ENCODE data around the gene ATG2A.

ATG2A gene

DNA sequence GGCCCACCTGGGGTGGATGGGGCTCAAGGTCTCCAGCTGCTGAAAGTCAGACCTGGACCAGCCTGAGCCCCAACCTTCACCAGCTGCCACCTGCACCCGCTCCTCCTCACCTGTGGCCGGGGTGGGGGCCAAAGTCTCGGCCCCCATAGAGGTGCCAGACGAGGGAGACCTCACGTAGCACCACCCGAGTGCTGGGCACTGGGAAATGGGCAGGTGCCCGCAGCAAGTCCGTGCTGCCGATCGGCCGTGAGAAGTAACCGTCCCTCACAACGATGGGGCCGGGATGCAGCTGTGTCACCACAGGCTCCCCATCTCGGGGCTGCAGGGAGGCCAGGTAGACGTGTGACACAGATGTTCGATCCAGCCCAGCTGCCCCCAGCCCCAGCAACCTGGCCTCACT is 16.2 kb downstream of the ATG2A start:
- DNase-seq, result no peak

DNA sequence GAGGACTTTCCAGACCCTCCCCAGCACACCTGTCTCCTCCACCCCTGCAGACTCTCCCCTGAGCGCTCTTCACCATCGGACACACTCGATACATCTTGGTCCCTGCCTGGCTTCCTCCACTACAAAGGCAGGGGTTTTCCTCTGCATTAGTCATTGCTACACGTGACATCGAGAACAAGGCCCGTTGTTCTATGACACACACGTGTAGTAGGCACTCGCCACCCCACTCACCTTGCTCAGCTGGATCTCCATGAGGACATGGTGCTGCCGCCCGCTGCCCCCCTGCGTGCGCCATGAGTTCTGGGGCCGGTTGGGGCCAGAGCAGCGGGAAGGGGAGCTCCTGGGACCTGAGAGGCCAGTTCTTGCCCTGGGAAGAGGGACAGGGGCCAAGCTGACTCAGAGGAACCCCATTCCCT is 16.7 kb downstream of the ATG2A start:
- DNase-seq, result no peak

DNA sequence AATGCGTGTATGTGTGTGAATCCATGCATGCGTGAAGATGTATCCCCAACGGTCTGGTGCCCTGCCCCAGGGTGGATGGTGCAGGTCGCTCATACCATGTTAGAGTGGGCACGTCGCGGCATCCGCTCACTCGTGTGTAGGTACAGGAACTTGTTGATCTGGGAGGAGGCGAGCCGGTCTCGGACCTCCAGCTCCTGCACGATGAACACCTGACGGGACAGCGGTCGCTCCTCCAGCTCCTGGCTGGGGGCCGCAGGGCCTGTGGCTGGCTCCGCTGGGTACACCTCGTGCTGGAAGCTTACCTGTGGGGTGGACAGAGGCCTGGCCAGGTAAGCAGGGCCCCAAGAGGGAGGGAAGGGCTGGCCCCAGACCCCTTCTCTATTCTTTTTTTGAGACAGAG is 18.5 kb downstream of the ATG2A start:
- no peak for DNase-seq

DNA sequence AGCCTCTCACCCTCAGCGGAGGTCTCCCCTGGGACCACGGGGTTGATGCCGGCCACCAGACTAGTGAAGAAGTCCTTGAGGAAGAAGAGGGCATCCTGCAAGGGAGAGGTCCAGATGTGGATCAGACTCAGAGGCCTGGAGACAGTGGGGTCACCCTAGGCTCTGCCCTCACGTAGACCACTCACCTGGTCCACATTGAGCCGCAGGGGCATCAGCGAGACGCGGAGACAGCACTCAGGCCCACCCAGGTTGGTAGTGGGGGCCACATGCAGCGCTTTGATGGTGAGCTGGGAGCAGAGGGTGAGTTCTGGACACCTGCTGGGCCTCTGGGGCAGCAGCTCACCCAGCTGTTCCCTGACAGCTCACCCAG is 18.9 kb downstream of the ATG2A start:
- DNase-seq, result no peak

GRCh38 chr11:64897381-64898075 is 19.5 kb downstream of the ATG2A start:
- no peak for DNase-seq

DNA sequence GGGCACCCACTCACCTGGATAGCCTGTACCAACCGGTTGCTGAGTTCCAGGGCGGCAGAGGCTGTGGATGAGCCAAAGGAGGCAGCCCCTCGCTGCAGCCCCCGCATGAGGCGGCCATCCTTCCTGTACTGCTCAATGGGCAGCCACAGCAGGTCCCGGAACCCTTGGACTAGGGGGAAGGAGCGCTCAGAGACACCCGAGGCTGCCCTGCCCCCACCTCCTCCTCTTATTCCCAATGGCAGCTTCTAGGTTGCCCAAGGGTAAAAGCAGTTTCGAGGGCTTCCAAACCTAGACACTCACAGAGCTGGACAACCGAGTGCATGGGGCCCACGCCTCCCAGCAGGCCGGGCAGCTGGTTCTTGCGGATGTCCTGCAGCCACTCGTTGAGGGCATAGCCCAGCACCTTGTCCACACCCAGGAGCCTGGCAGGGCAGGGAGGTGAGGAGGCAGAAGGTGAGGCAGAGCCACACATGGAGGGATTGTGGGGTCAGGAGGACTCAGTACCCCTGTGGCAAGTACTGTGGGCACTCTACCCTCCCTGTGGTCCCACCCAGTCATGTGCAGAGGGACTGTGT is 20.5 kb downstream of the ATG2A start:
- no peak for DNase-seq

GRCh38 chr11:64894812-64895452 is 22.1 kb downstream of the ATG2A start:
- no peak for DNase-seq

DNA sequence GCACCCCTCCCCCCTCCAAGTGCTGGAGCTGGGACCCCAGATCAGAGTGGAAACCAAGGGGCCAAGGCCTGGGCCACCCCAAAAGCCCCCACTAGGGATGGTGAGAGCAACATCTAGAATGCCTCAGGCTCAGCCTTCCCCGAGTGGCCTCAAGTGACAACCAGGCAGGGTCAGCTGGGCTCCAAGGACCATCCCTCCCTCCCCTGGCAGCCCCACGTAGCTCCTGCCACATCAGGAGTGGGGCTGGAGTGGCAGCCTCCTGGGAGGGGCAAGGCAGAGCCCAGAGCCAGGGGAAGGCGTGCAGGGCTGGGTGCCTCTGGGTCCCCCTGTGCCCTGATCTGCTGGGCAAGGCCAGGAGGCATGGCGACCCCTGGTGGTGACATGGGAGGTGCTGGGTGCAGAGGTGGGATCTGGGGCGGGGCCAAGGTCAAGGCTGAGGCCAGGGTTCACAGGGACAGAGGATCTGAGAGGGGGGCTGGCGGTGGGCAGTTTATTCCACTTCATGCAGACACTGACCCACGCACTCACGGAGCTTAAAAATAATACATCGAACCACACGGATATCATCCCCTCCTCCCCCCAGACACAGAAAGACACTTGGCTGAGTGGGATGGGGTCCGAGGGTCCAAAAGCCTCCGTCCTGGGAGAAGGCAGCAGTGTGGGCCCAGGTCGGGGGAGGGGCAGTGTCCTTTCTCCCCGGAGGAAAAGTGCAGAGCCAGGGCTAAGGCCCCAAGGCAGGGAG is 22.8 kb downstream of the ATG2A start:
- no peak for DNase-seq

- no peak for DNase-seq
These were observed 23.6 kb downstream of the ATG2A start for GRCh38 chr11:64893194-64894069.

DNA sequence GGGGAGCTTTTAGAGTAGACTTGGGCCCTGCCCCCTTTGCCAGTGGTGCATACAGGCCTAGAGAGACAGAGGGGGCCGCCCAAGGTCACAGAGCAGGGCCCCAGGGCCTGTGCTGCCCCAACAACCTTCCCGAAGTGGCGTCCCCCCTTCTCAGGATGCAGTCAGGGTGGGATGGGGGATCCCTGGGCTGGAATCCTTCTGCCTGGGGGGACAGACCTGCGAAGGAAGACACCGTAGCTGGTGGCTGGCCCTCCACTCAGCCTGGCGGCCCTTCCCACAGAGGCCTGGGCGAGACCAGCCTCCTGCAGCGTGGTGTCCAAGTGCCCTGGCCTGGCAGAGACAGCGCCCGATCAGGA is 24.2 kb downstream of the ATG2A start:
- DNase-seq, result no peak

GRCh38 chr11:64892411-64892831 is 24.6 kb downstream of the ATG2A start:
- DNase-seq, result no peak

DNA sequence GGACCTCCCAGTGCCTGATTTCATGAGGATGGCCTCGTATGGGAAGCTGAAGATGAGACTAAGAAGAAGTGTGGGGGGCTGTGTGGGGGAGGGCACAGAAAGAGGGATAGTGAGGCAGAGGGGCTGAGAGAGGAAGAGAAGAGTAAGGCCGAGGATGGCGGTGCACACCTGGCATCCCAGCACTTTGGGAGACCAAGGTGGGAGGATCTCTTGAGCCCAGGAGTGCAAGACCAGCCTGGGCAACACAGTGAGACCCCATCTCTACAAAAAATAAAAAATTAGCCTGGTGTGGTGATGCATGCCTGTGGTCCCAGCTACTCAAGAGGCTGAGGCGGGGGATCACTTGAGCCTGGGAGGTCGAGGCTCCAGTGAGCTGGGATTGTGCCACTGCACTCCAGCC is 25.1 kb downstream of the ATG2A start:
- DNase-seq, result no peak

DNA sequence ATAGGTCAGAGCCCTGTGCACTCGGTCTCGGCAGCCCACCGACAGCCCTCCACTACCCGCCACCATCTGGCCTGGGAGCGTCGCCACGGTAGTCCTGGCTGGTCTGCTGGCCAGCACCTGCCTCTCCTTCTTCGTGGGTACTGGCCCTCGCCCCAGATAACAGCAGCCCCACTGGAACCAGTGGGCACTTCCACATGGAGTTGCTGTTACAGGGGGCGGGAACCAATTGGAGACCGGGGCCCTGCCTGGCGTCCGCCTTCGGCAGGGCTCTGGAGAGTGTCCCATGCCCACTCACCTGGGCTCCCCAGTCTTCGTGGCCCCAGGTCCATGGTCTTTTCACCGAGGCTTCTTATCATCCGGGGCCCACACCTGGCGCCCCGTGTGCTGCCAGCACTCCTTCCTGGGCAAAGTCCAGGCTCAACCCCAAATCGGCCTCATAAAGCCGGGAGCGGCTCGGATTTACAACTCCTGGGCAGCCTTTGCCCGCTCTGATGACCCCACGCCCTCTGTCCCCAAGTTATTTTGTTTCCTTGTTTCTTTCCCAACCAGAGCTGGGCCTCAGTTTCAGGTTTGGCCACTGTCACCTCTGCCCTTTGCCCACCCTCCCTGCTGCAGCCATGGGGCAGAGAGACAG is 25.7 kb downstream of the ATG2A start:
- DNase-seq, result no peak

GRCh38 chr11:64890522-64890939 is 26.5 kb downstream of the ATG2A start:
- no peak for DNase-seq

DNA sequence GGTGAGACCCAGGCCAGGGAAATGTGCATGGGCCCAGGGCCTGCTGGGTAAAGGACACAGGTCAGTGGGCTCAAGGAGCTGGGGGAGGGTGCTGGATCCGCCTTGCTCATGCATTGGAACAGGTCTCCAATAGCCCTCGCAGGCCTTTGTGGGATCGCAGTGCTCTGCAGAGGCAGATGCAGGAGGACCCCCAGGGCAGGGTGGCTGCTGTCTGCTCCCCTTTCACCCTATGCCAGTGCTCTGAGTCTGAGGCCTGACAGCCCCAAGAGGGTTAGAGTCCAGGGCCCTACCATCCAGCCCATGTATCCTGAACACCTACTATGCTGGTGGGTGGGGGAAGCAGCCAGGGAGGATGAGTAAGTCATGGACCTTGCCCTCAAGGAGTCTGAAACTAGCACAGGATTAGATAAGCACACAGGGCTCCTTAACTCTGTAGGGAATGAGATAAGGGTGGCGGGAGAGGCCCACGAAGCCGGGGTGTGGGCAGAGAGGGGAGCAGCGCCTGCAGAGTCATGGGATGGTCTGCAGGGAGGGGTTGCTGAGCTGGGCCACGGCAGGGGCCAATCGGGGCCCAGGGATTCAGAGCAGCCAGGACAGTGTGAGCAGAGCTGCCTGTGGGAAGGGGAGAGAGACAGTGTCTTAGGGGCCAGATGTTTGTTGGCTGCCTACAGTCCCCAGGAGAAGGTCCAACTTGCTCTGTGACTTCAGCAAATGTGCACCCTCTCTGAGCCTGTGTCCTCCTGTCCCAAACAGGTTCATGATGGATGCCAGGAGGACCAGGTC is 28.1 kb downstream of the ATG2A start:
- DNase-seq, result no peak

- no peak for DNase-seq
These were observed 28.6 kb downstream of the ATG2A start for GRCh38 chr11:64888406-64888728.

DNA sequence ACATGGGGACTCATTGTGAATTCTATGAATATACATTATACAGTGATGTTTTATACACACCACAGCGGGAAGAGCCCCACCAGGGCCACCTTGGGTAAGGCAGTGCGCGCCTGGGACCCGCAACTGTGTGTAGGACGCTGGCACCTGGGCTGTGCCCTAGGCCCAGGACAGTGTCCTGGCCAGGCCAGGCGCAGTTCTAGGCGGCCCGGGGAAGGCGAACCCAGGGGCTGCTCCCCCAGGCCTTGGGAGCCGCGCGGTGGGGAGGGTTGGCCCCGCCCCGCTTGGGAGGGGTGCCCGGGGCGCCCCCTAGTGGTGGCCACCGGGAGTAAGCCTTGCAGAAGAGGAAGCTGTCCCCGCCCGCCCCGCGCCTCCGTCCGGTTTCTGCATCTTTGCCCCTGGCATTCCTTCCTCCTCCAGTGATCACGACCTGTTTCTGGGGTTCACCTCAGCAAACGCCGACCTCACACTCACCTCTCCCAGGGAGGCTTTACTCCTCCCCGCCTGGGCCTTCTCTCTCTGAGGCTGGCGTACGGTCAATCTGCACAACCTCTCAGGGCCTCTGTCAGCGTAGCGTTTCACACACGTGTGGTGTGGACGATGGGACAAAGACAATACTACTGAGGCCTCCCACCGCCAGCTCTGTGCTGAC is 29.1 kb downstream of the ATG2A start:
- DNase-seq, result peak; percentile 29

GRCh38 chr11:64887234-64887756 is 29.7 kb downstream of the ATG2A start:
- no peak for DNase-seq

GRCh38 chr11:64885367-64886286 is 31.4 kb downstream of the ATG2A start:
- DNase-seq, result peak; percentile 83

DNA sequence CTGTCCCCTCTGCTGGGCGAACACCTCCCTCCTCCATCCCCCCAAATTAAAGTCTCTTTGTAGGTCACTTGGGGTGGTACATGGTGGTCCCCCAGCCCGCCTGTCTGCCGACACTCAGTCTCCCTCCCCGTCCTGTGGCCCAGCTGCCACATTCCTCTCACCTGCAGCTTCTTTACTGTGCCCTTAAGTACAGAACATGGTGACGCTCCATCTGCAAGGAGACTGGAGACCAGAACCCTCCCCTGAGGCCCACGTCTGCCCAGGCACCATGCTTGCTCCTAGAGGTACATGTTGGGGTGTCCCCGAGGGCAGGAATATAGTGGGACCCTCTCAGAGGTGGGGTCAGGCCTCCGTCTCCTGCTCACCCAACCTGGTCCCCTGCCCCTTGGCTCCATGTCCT is 33.0 kb downstream of the ATG2A start:
- no peak for DNase-seq

Measured in GF-D8 (cell line).